IMR-90 (cell line): ENCODE data around the gene XPA. TPM values are rescaled to one million over a fixed set of nuclear protein-coding genes. Genes with fewer than 3 reads are reported as not detected.

Experiments used
- ATAC-seq: fragments of 200-7000 bp; cut with Tn5 transposase; 2 replicates; pipeline ENCODE4 v1.9.1; 2020; ENCODE audit warnings: low read depth, mild to moderate bottlenecking, moderate library complexity
- BruUV-seq: library from RNA; stranded (reverse); fragments of 400-500 nt; replicated peaks from 2 replicates; lab custom pipeline; 2021; lab: Mats Ljungman, UMichigan
- CTCF ChIA-PET: fragments of 300-600 bp; formaldehyde crosslinking; extraction: SDS; loops from one replicate; lab custom pipeline; 2021; ENCODE audit warnings: antibody characterized with exemption; lab: Yijun Ruan, JAX
- POLR2A ChIA-PET: fragments of 300-600 bp; sonication (Branson Sonifier 250); formaldehyde crosslinking; loops from one replicate; lab custom pipeline; 2022; ENCODE audit warnings: antibody characterized with exemption; ENCODE audit not compliant: unreplicated experiment; lab: Charles Lee
- DNase-seq: peaks from one replicate; pipeline ENCODE4 v3.0.0; 2013
- H2AFZ ChIP-seq: replicated peaks from 2 replicates; pipeline ENCODE3; 2013; ENCODE audit warnings: low read length, mild to moderate bottlenecking; ENCODE audit not compliant: poor library complexity
- H2AK5ac ChIP-seq: 2 replicates; pipeline ENCODE4 v1.6.1; 2013; ENCODE audit warnings: low read depth, low read length, inconsistent platforms
- H2AK9ac ChIP-seq: replicated peaks from 2 replicates; pipeline ENCODE3; 2013; ENCODE audit warnings: mild to moderate bottlenecking, low read depth, low read length, moderate library complexity; ENCODE audit not compliant: poor library complexity
- H2BK120ac ChIP-seq: 2 replicates; pipeline ENCODE4 v1.6.1; 2013; ENCODE audit warnings: low read depth, low read length, inconsistent platforms
- H2BK15ac ChIP-seq: 3 replicates; pipeline ENCODE4 v1.6.1; 2013; ENCODE audit warnings: low read depth, low read length, inconsistent platforms
- H2BK20ac ChIP-seq: 2 replicates; pipeline ENCODE4 v1.6.1; 2013; ENCODE audit warnings: low read depth, mild to moderate bottlenecking, inconsistent platforms, low read length, moderate library complexity
- H2BK5ac ChIP-seq: 2 replicates; pipeline ENCODE4 v1.6.1; 2013; ENCODE audit warnings: mild to moderate bottlenecking, low read depth, low read length, inconsistent platforms; ENCODE audit not compliant: poor library complexity, severe bottlenecking
- H3K14ac ChIP-seq: replicated peaks from 2 replicates; pipeline ENCODE4 v1.6.1; 2013; ENCODE audit warnings: low read depth, low read length, inconsistent platforms
- H3K18ac ChIP-seq: 2 replicates; pipeline ENCODE4 v1.6.1; 2013; ENCODE audit warnings: low read depth, low read length, control low read depth
- H3K23ac ChIP-seq: 2 replicates; pipeline ENCODE4 v1.6.1; 2013; ENCODE audit warnings: low read depth, low read length, inconsistent platforms
- H3K27ac ChIP-seq: 2 replicates; pipeline ENCODE4 v1.5.1; 2013; ENCODE audit warnings: mild to moderate bottlenecking, control low read depth, low read length; ENCODE audit not compliant: insufficient read depth
- H3K27me3 ChIP-seq: 2 replicates; pipeline ENCODE4 v1.6.1; 2013; ENCODE audit warnings: low read length; ENCODE audit not compliant: control insufficient read depth, insufficient read depth
- H3K36me3 ChIP-seq: 2 replicates; pipeline ENCODE4 v1.6.1; 2013; ENCODE audit warnings: low read length, mixed read lengths; ENCODE audit not compliant: control insufficient read depth, insufficient read depth
- H3K4ac ChIP-seq: 2 replicates; pipeline ENCODE4 v1.6.1; 2013; ENCODE audit warnings: low read depth, low read length, inconsistent platforms
- H3K4me1 ChIP-seq: 2 replicates; pipeline ENCODE4 v1.6.1; 2013; ENCODE audit warnings: low read length, mixed read lengths; ENCODE audit not compliant: control insufficient read depth, insufficient read depth
- H3K4me2 ChIP-seq: 2 replicates; pipeline ENCODE4 v1.6.1; 2013; ENCODE audit warnings: low read depth, mild to moderate bottlenecking, control low read depth, low read length, moderate library complexity
- H3K4me3 ChIP-seq: 2 replicates; pipeline ENCODE4 v1.5.1; 2013; ENCODE audit warnings: low read depth, mild to moderate bottlenecking, control low read depth, low read length, moderate library complexity; ENCODE audit not compliant: insufficient read depth
- H3K56ac ChIP-seq: 2 replicates; pipeline ENCODE4 v1.6.1; 2013; ENCODE audit warnings: low read length, inconsistent platforms; ENCODE audit not compliant: insufficient read depth; ENCODE audit errors: extremely low read depth
- H3K79me1 ChIP-seq, 2 experiments: 2 replicates each; pipeline ENCODE4 v1.6.1; 2013; ENCODE audit warnings: low read length in 2 of 2, inconsistent platforms in 1 of 2, low read depth in 1 of 2
- H3K9ac ChIP-seq: 2 replicates; pipeline ENCODE4 v1.6.1; 2013; ENCODE audit warnings: low read depth, low read length, control low read depth
- H3K9me1 ChIP-seq: 2 replicates; pipeline ENCODE4 v1.6.1; 2013; ENCODE audit warnings: low read length, inconsistent platforms; ENCODE audit not compliant: insufficient read depth
- H3K9me3 ChIP-seq: 2 replicates; pipeline ENCODE4 v1.6.1; 2013; ENCODE audit warnings: low read length; ENCODE audit not compliant: control insufficient read depth, insufficient read depth
- H4K20me1 ChIP-seq: 2 replicates; pipeline ENCODE4 v1.6.1; 2013; ENCODE audit warnings: low read length, inconsistent platforms; ENCODE audit not compliant: insufficient read depth
- H4K5ac ChIP-seq: 2 replicates; pipeline ENCODE4 v1.6.1; 2013; ENCODE audit warnings: mild to moderate bottlenecking, low read depth, low read length, control low read depth
- H4K8ac ChIP-seq, 2 experiments: 2 replicates each; pipeline ENCODE4 v1.6.1; 2013; ENCODE audit warnings: low read depth in 2 of 2, low read length in 2 of 2, control low read depth in 1 of 2, inconsistent platforms in 1 of 2
- H4K91ac ChIP-seq: 2 replicates; pipeline ENCODE4 v1.6.1; 2013; ENCODE audit warnings: low read depth, low read length, inconsistent platforms; ENCODE audit not compliant: insufficient read depth
- CEBPB ChIP-seq: IDR thresholded peaks from 2 replicates; pipeline ENCODE4 v1.6.1; 2012; ENCODE audit warnings: low read depth, low read length, improper control_type of control experiment
- RFX5 ChIP-seq: IDR thresholded peaks from 2 replicates; pipeline ENCODE4 v1.8.0; 2012; ENCODE audit warnings: low read depth, mild to moderate bottlenecking, low read length, moderate library complexity
- WGBS, 2 experiments: methylation state at CpG; one replicate each; pipeline versions ENCODE4 v1.1.5 to v1.1.7; 2013; ENCODE audit warnings: missing lambda C conversion rate in 2 of 2; ENCODE audit not compliant: insufficient read length in 1 of 2; ENCODE audit errors: extremely low coverage in 2 of 2; 5-methylcytosine and 5-hydroxymethylcytosine counted together
- dilution Hi-C: fragments of 300-500 bp; cut with HindIII; formaldehyde crosslinking; loops from one replicate; pipeline ENCODE4 v1.14.3; 2018; ENCODE audit warnings: low sequenced_read_pairs; ENCODE audit not compliant: unreplicated experiment
- in situ Hi-C: fragments of 300-500 bp; cut with MboI; formaldehyde crosslinking; loops from 3 replicates; pipeline ENCODE4 v1.14.3; 2019; ENCODE audit warnings: low sequenced_read_pairs, inconsistent platforms, mixed read lengths
- intact Hi-C: fragments of 100-400 bp; cut with micrococcal nuclease; formaldehyde crosslinking; loops from 2 replicates; pipeline ENCODE4 v1.10.0; 2022
- polyA plus RNA-seq, 3 experiments: library from polyadenylated mRNA; depleted of rRNA; stranded (reverse); fragments of >200 nt; gene quantifications; 2 replicates each; pipeline ENCODE4 v1.2.3, GENCODE V29; 2012; ENCODE audit warnings: low replicate concordance in 1 of 3
- total RNA-seq: library from RNA; depleted of rRNA; stranded (reverse); fragments of >200 nt; gene quantifications from 2 replicates; pipeline ENCODE4 v1.2.3, GENCODE V29; 2012

The XPA gene
- total and polyA plus RNA-seq, 2 of the 4 experiments (the other 2 are of a cell fraction), result 1.4 to 2.2 TPM

- H3K9me1 ChIP-seq, result peaks cover 10% of the 10 kb centered on the region
- ATAC-seq (peak; percentile 35), DNase-seq (peak; percentile 17)
- no peak overlapping the region for H3K9ac ChIP-seq
- H2AK9ac ChIP-seq, result no peak overlapping the region
- in situ Hi-C loops (no loop called here), dilution Hi-C loops (no loop called here), intact Hi-C loops (no loop called here)
- H3K4me1 ChIP-seq, result peaks cover 2% of the 10 kb centered on the region
- peak overlapping the region; percentile 72; the same call in 1 of the 2 replicates for H3K14ac ChIP-seq
- BruUV-seq, result no TSS peak
- H4K5ac ChIP-seq, result no peak overlapping the region
- no peak overlapping the region; the same call in 1 of the 2 replicates for H3K23ac ChIP-seq
- 0 out of 2 replicates have a peak, but pooled peaks cover 4% of the 10 kb centered on the region for H4K20me1 ChIP-seq
- H2BK5ac ChIP-seq, result no peak overlapping the region
- no peaks in the 10 kb centered on the region for H3K9me3 ChIP-seq
- 80% methylated on average over 1 of the region's 4 CpGs; no CpG with 5 or more reads in 1 of the 2 experiments for WGBS, 2 experiments
- H2BK15ac ChIP-seq, result no peak overlapping the region
- peak overlapping the region; percentile 6; the same call in 1 of the 2 replicates for H4K91ac ChIP-seq
- POLR2A ChIA-PET, result no interaction called here
- H3K4ac ChIP-seq, result peak overlapping the region; percentile 35; the same call in 1 of the 2 replicates
- no peak overlapping the region for H3K4me2 ChIP-seq
- CTCF ChIA-PET, result no interaction called here
- H3K18ac ChIP-seq, result no peak overlapping the region
- peak; percentile 32; the same call in 1 of the 2 replicates for TF ChIP-seq CEBPB
- TF ChIP-seq RFX5, result no peak
- H3K4me3 ChIP-seq, result no peak overlapping the region
- H2AFZ ChIP-seq, result no peak overlapping the region
- H4K8ac ChIP-seq, result no peak overlapping the region
- H2BK20ac ChIP-seq, result no peak overlapping the region
- H3K36me3 ChIP-seq, result peaks cover 20% of the 10 kb centered on the region
- H3K79me1 ChIP-seq, result peaks cover 6 to 27% of the 10 kb centered on the region in 2 experiments
- peak overlapping the region; percentile 65 for H2AK5ac ChIP-seq
- H2BK120ac ChIP-seq, result 0 out of 2 replicates have a peak overlapping the region, but pooled peaks have one; percentile 33
- no peaks in the 10 kb centered on the region for H3K27me3 ChIP-seq
- H3K56ac ChIP-seq, result no peak overlapping the region
- H3K27ac ChIP-seq, result no peak overlapping the region
These were observed 7.5 kb downstream of the XPA start for GRCh38 chr9:97689401-97690180.
